AG09309 (cell line): ENCODE results near the gene MALT1.
"Not testable (repeated sequence)": the region's sequence is repeated elsewhere in the genome, so short reads cannot be mapped to it uniquely, and the experiment has no call there.

Source experiments
- DNase-seq: peaks from one replicate; pipeline ENCODE4 v3.0.0-alpha.2; 2010; ENCODE audit warnings: low read depth
- H3K4me3 ChIP-seq: 2 replicates; pipeline ENCODE4 v1.5.1; 2011; ENCODE audit warnings: mild to moderate bottlenecking, low read depth, low read length, moderate library complexity; ENCODE audit not compliant: control insufficient read depth
- CTCF ChIP-seq: IDR thresholded peaks from 2 replicates; pipeline ENCODE4 v1.5.1; 2011; ENCODE audit warnings: mild to moderate bottlenecking, low read depth, low read length, inconsistent platforms; ENCODE audit not compliant: insufficient read depth, control insufficient read depth; ENCODE audit errors: missing control alignments

MALT1 gene

GRCh38 chr18:58649966-58650816 lies 21.1 kb upstream of the MALT1 start:
- TF ChIP-seq CTCF = no peak
- no peak for DNase-seq
- no peak overlapping the region for H3K4me3 ChIP-seq

GRCh38 chr18:58650830-58651229 lies 20.4 kb upstream of the MALT1 start:
- DNase-seq, H3K4me3 ChIP-seq: not testable (repeated sequence)

GRCh38 chr18:58653144-58653722 lies 18.0 kb upstream of the MALT1 start:
- not testable (repeated sequence) for DNase-seq, H3K4me3 ChIP-seq

- H3K4me3 ChIP-seq = no peak overlapping the region
- no peak for DNase-seq
- no peak for TF ChIP-seq CTCF
Observed at GRCh38 chr18:58653814-58654509, 17.3 kb upstream of the MALT1 start.

- H3K4me3 ChIP-seq = no peak overlapping the region
- no peak for DNase-seq
- no peak for TF ChIP-seq CTCF
Observed at GRCh38 chr18:58654896-58655614, 16.2 kb upstream of the MALT1 start.

GRCh38 chr18:58657081-58657480 lies 14.2 kb upstream of the MALT1 start:
- no peak overlapping the region for H3K4me3 ChIP-seq
- DNase-seq = no peak
- TF ChIP-seq CTCF = no peak

- TF ChIP-seq CTCF = no peak
- H3K4me3 ChIP-seq = no peak overlapping the region
- DNase-seq = no peak
Observed at GRCh38 chr18:58657494-58657893, 13.8 kb upstream of the MALT1 start.
